Activated B cell treated with CpG ODN at 0.5 μM for 24 hours (primary cell): Measurements from ENCODE around the gene KRT20. TPM values are rescaled to one million over a fixed set of nuclear protein-coding genes. Genes with fewer than 3 reads are reported as not detected.

ENCODE experiments used
- ATAC-seq: fragments of 200-7000 bp; cut with Tn5 transposase; one replicate; pipeline ENCODE4 v1.10.0; 2021; ENCODE audit warnings: low read depth, mild to moderate bottlenecking, moderate library complexity
- CTCF ChIA-PET: fragments of 350-600 bp; sonication (Branson Sonifier 250); formaldehyde crosslinking; loops from one replicate; lab custom pipeline; 2021; ENCODE audit warnings: antibody characterized with exemption; lab: Charles Lee
- POLR2A ChIA-PET: fragments of 350-600 bp; sonication (Branson Sonifier 250); formaldehyde crosslinking; loops from one replicate; lab custom pipeline; 2021; ENCODE audit warnings: antibody characterized with exemption; lab: Charles Lee
- DNase-seq: peaks from one replicate; pipeline ENCODE4 v3.0.0; 2022
- H3K27ac Mint-ChIP-seq: one replicate; pipeline ENCODE4 v1.8.0; 2020; ENCODE audit warnings: mixed read lengths
- H3K27me3 Mint-ChIP-seq: one replicate; pipeline ENCODE4 v1.8.0; 2021; ENCODE audit warnings: mixed read lengths
- H3K36me3 Mint-ChIP-seq: one replicate; pipeline ENCODE4 v1.8.0; 2021; ENCODE audit warnings: low read depth, mixed read lengths
- H3K4me1 Mint-ChIP-seq: one replicate; pipeline ENCODE4 v1.8.0; 2021; ENCODE audit warnings: mixed read lengths
- H3K4me3 Mint-ChIP-seq: one replicate; pipeline ENCODE4 v1.8.0; 2020; ENCODE audit warnings: mild to moderate bottlenecking, mixed read lengths
- H3K9me3 Mint-ChIP-seq: one replicate; pipeline ENCODE4 v1.8.0; 2020; ENCODE audit warnings: mixed read lengths
- CTCF ChIP-seq: fragments of 200-600 bp; IDR thresholded peaks from one replicate; pipeline ENCODE4 v1.8.0; 2022; ENCODE audit warnings: antibody characterized with exemption, mild to moderate bottlenecking
- intact Hi-C: fragments of 100-400 bp; cut with micrococcal nuclease; formaldehyde crosslinking; loops from one replicate; pipeline ENCODE4 v1.15.1; 2024
- total RNA-seq: library from RNA; stranded (reverse); gene quantifications from 2 replicates; pipeline ENCODE4 v1.2.3, GENCODE V29; 2022

KRT20 gene
- total RNA-seq, 1 donor from 2014 or later: not detected

- H3K27me3 Mint-ChIP-seq: peaks cover 17% of the 10 kb centered on the region
- H3K36me3 Mint-ChIP-seq: no peaks in the 10 kb centered on the region
- DNase-seq (no peak), ATAC-seq (no peak)
- CTCF ChIA-PET: no interaction called here
- no peak for TF ChIP-seq CTCF
- POLR2A ChIA-PET: no interaction called here
- H3K27ac Mint-ChIP-seq: no peak overlapping the region
- H3K9me3 Mint-ChIP-seq: no peaks in the 10 kb centered on the region
- no peak overlapping the region for H3K4me3 Mint-ChIP-seq
- H3K4me1 Mint-ChIP-seq: no peaks in the 10 kb centered on the region
- intact Hi-C loops: no loop called here
Observed at GRCh38 chr17:40883626-40884334, 1.3 kb downstream of the KRT20 start.

GRCh38 chr17:40883031-40883430 lies 2.0 kb downstream of the KRT20 start:
- CTCF ChIA-PET: no interaction called here
- no peaks in the 10 kb centered on the region for H3K4me1 Mint-ChIP-seq
- no peak for ATAC-seq
- H3K9me3 Mint-ChIP-seq: no peaks in the 10 kb centered on the region
- no peak for DNase-seq
- intact Hi-C loops: no loop called here
- H3K36me3 Mint-ChIP-seq: no peaks in the 10 kb centered on the region
- peaks cover 14% of the 10 kb centered on the region for H3K27me3 Mint-ChIP-seq
- no peak overlapping the region for H3K4me3 Mint-ChIP-seq
- POLR2A ChIA-PET: no interaction called here
- TF ChIP-seq CTCF: no peak
- H3K27ac Mint-ChIP-seq: no peak overlapping the region

- H3K4me1 Mint-ChIP-seq: no peaks in the 10 kb centered on the region
- no peak for TF ChIP-seq CTCF
- no peak overlapping the region for H3K4me3 Mint-ChIP-seq
- H3K36me3 Mint-ChIP-seq: no peaks in the 10 kb centered on the region
- no peak for DNase-seq
- no peak for ATAC-seq
- intact Hi-C loops: no loop called here
- ChIA-PET CTCF (no interaction called here), POLR2A (no interaction called here)
- no peak overlapping the region for H3K27ac Mint-ChIP-seq
- H3K27me3 Mint-ChIP-seq: peaks cover 17% of the 10 kb centered on the region
- H3K9me3 Mint-ChIP-seq: no peaks in the 10 kb centered on the region
Observed at GRCh38 chr17:40879026-40879425, 6.0 kb downstream of the KRT20 start.

- Mint-ChIP-seq H3K4me1 (no peaks in the 10 kb centered on the region), H3K9me3 (no peaks in the 10 kb centered on the region), H3K27ac (no peak overlapping the region), H3K4me3 (no peak overlapping the region), H3K27me3 (peaks cover 18% of the 10 kb centered on the region), H3K36me3 (no peaks in the 10 kb centered on the region)
- ChIA-PET CTCF (no interaction called here), POLR2A (no interaction called here)
- intact Hi-C loops: no loop called here
- no peak for TF ChIP-seq CTCF
- no peak for ATAC-seq
- no peak for DNase-seq
Observed at GRCh38 chr17:40878044-40878443, 7.0 kb downstream of the KRT20 start.

- intact Hi-C loops: no loop called here
- Mint-ChIP-seq H3K27ac (no peak overlapping the region), H3K4me1 (no peaks in the 10 kb centered on the region), H3K4me3 (no peak overlapping the region), H3K36me3 (no peaks in the 10 kb centered on the region), H3K9me3 (no peaks in the 10 kb centered on the region), H3K27me3 (peaks cover 31% of the 10 kb centered on the region)
- no peak for ATAC-seq
- CTCF ChIA-PET: no interaction called here
- POLR2A ChIA-PET: no interaction called here
- DNase-seq: no peak
- no peak for TF ChIP-seq CTCF
Observed at GRCh38 chr17:40873801-40874200, 11.2 kb downstream of the KRT20 start.
